HG03460 (cell line): Measurements from ENCODE around the gene OR5D18.
"Not testable (repeated sequence)": the region's sequence is repeated elsewhere in the genome, so short reads cannot be mapped to it uniquely, and the experiment has no call there.

Experiments
- ATAC-seq: cut with Tn5 transposase; IDR thresholded peaks from one replicate; pipeline ENCODE4 v1.9.1; 2021; ENCODE audit not compliant: unreplicated experiment

OR5D18 gene

DNA sequence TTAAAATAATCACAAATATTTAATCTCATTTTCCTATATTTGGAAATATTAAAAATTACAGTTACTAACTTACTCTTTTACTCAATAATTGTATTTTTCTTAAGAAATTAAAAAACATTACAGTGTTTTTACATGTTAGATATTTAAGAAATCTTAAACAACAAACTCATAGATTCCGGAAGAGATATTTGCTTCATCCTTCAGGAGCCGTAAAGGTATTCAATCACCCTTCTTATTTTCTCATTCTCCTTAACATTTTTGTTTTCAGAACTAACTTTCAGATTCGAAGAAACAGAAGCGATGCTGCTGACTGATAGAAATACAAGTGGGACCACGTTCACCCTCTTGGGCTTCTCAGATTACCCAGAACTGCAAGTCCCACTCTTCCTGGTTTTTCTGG lies at the start of gene OR5D18:
OR5D18 (plus strand) TSS at position 301 of the 400 bp plus-strand sequence; CDS start at position 301, 0 bp downstream.
- ATAC-seq: no peak

DNA sequence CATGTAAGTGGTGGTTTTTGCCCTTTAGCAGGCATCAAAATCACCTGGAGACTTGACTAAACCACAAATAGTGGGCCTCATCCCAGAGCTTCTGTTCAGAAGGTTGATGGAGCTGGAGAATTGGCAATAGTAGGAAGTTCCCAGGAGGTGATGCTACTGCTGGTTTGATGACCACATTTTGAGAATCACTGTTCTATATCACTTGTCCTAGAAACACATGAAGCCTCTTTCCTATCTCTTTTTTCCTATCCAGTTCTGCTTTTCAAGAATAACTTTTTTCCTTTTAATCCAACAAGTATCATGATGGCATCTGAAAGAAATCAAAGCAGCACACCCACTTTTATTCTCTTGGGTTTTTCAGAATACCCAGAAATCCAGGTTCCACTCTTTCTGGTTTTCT lies 46.3 kb upstream of the OR5D18 start, which contains the start of gene OR5D13:
OR5D13 (plus strand) TSS at position 301 of the 400 bp plus-strand sequence; CDS start at position 301, 0 bp downstream.
- no peak for ATAC-seq

DNA sequence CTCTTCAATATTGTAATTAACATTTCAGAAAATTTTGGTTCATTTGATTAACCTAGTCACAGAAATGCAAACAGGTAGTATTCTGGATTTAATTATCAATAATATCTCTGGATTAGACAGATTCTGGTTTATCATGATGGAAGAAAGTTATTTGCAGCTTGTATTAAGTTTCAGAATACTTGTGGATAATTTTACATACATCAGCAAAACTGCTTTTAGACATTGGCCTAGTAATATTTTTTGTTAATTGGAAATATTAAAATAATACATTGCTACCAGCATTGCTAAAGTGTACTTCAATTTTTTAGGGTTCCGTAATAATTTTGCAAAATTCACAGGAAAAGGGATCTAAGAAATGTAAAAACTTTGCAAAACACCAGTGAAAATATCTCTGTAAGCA lies 27.8 kb upstream of the OR5D18 start:
- no peak for ATAC-seq

DNA sequence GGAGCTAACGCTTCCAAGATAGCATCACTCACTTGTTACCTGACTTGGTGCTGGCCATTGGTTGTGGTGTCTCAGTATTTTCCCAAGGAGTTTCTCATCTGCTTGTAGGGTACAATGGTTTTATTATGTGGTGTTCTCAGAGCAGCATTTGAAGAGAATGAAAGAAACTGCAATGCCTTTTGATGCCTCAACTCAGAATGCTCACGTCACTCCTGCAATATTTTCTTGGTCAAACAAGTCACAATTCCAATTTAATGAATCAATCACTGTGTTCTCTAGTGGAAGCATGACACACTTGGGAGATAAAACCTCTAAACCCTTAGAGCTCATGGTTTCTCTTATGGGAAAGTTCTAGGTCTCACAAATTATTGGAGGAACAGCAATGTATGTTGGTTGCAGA lies 26.1 kb upstream of the OR5D18 start:
- ATAC-seq: no peak

DNA sequence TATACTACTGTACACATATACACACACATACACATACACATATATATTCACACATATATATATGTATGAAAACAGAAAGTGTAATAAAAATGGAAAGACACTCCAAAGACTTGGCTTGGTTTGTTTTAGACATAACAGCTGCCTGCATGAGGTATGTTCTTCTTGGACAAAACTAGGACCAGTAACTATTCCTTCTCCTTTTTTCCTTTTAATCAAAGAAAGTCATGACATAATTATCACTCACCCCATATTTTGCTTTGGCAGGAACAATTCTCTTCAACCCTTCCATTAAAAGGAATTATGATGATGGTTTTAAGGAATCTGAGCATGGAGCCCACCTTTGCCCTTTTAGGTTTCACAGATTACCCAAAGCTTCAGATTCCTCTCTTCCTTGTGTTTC lies 24.2 kb upstream of the OR5D18 start, which contains the start of gene OR5D14:
OR5D14 (plus strand) TSS at position 301 of the 400 bp plus-strand sequence; CDS start at position 301, 0 bp downstream.
- no peak for ATAC-seq

DNA sequence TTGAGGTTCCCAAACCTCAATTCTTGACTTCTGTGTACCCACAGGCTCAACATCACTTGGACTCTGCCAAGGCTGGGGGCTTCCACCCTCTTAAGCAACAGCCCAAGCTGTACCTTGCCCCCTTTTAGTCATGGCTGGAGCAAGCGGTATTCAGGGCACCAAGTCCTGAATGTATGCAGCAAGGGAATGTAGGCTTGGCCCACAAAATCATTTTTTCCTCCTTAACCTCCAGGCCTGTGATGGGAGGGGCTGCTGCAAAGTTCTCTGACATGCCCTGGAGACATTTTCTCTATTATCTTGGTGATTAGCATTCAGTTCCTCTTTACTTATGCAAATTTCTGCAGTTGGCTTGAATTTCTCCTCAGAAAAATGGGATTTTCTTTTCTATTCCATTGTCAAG lies 13.2 kb upstream of the OR5D18 start:
- no peak for ATAC-seq

DNA sequence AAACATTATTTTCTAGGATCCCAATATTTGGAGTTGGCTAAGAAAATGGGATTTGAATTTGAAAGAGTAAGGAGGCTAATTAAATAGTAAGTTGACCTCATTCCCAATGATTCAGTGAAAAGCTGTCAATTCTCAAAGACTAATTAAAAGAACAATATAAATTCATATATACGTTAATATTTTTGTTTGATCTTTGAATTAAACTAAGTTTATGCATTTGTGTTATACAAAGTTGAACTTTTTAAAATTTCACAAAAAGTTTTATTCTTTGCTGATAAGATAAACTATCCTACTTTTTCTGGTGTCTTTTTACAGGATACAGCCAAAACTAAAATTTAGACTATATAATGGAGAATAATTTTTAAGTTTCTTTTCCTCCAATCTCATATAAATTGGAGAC lies 8.4 kb upstream of the OR5D18 start, which contains the start of gene OR5L1:
OR5L1 (plus strand) TSS at position 301 of the 400 bp plus-strand sequence. CDS start 100 bp downstream, outside the sequence.
- ATAC-seq: no peak

DNA sequence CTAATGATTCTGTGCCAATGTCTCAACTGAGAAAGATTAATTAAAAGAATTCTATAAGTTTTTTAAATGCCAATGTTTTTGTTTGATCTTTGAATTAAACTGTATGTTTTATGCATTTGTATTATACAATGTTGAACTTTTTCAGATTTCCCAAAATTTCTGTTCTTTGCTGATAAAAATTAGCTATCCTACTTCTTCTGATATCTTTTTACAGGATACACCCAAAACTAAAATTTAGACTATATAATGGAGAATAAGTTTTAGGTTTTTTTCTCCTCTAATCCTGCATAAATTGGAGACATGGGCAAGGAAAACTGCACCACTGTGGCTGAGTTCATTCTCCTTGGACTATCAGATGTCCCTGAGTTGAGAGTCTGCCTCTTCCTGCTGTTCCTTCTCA lies 7.5 kb downstream of the OR5D18 start, which contains the start of gene OR5L2:
OR5L2 (plus strand) TSS at position 301 of the 400 bp plus-strand sequence; CDS start at position 301, 0 bp downstream.
- no peak for ATAC-seq

DNA sequence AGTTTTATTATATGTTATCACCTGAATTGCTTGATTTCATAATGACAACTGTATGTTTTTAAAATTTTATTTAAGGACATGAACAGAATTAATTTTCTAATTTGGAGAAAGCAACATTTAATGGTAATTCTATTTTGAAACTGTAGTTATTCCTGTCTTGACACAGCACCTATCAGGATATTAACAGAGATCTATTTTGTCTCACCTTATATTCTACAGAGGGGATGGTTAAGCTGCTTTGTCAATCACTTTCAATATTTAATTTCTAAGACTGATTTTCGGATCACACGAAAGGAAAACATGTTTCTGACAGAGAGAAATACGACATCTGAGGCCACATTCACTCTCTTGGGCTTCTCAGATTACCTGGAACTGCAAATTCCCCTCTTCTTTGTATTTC lies 19.0 kb downstream of the OR5D18 start, which contains the start of gene OR5D16:
OR5D16 (plus strand) TSS at position 301 of the 400 bp plus-strand sequence; CDS start at position 301, 0 bp downstream.
- ATAC-seq: no peak

DNA sequence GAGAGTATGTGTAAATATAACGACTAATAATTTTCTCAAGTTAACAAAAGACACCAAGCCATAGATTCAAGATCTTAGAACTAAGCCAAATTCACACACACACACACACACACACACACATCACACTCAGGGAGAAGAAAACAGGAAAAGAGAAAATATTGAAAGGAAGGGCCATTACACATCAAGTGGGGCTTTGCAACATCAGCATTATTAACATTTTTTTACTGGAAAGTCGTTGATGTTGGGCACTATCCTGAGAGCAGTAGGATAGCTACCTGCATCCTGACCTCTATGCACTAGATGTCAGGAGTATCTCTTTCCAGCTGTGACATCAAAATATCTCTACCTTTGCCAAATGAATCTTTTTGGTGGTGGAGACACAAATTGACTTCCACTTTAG lies 28.0 kb downstream of the OR5D18 start:
- no peak for ATAC-seq

DNA sequence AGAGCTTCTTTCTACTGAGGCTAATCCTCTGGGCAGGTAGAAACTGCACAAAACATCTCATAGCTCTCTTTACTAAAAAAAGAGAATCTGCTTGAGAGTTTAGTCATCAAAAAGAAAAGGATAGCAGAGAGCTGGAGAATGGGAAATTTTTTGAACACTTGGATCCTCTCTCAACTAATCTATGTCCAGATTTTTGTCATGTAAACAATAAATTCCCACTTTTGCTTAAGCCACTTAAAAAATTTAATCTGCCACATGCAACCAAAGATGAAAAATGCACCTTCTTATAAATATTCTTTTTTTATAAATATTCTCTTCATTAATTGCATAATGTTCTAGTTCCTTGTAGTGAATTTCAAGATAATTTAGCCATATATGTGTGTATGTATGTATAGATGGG lies 29.6 kb downstream of the OR5D18 start:
- no peak for ATAC-seq

DNA sequence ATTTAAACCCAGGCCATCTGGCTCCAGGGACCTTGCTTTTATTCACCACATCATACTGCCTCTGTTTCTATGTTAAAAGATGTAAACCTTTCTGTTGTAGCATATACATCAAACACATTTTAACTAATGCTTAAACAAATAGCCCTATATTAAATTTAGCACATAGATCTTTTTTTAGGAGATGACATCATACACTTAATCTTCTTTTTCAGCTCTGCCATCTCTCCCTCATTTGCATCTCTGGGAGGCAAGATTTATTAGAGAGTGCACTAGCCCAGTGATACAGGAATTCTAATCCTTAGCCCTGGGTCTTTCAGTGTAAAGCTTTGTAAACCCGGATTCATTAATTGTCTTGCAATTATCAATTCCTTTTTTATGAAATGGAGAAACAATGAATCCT lies 32.7 kb downstream of the OR5D18 start:
- no peak for ATAC-seq

DNA sequence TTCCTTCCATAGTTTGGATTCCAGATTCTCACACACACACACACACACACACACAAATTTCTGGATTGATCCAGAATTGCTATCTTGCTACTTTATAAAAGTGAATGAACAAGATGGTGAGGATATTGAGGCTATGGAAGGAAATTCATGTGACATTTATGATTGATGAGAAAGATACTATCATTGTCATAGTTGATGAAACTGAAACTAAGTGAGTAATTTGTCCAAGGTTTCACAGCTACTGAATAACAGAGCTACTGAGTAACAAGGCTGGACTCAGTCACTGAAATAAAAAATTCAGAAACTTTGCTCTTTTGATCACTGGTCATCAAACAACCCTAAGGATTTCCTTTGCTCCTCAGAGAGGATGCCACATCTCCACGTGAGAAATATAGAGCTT lies 35.3 kb downstream of the OR5D18 start:
- no peak for ATAC-seq

DNA sequence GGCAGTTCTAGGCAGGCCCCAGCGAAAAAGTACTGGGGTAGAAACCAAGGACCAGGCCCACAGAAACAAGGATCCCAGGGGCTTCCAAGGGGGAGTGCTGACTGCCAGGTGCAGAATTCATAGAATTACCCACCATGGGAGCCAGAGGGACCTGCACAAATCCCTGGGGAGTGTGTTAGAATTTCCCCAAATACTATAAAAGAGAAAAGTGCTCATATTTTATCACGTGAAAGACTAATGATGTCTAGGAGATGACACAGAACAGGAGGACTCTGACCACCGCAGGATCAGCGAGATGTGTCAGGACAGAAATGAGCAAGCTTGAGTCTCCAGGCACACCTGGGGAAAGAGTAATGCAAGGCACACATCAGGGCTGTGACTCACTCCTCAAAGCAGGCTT lies 47.9 kb downstream of the OR5D18 start:
- ATAC-seq: not testable (repeated sequence)
